IPS-20b (cell line): ENCODE results near the gene CLASP2.
A peak's percentile ranks its signal among the peaks of the same experiment; 100 is the strongest.
"Not testable (repeated sequence)": the region's sequence is repeated elsewhere in the genome, so short reads cannot be mapped to it uniquely, and the experiment has no call there.

ENCODE experiments used
- H3K27ac ChIP-seq: one replicate; pipeline ENCODE4 v1.5.1; 2013; ENCODE audit warnings: low read length
- H3K27me3 ChIP-seq: 2 replicates; pipeline ENCODE4 v1.6.1; 2013; ENCODE audit warnings: mild to moderate bottlenecking, low read length, inconsistent platforms; ENCODE audit not compliant: insufficient read depth
- H3K36me3 ChIP-seq: 2 replicates; pipeline ENCODE4 v1.6.1; 2013; ENCODE audit warnings: low read depth, mild to moderate bottlenecking, inconsistent platforms, low read length, moderate library complexity; ENCODE audit not compliant: insufficient read depth
- H3K4me1 ChIP-seq: 2 replicates; pipeline ENCODE4 v1.6.1; 2013; ENCODE audit warnings: mild to moderate bottlenecking, control low read depth, inconsistent platforms, low read length, moderate library complexity; ENCODE audit not compliant: insufficient read depth
- H3K4me3 ChIP-seq: 2 replicates; pipeline ENCODE4 v1.5.1; 2013; ENCODE audit warnings: mild to moderate bottlenecking, low read length, inconsistent platforms
- H3K9ac ChIP-seq: 2 replicates; pipeline ENCODE4 v1.6.1; 2013; ENCODE audit warnings: low read depth, mild to moderate bottlenecking, inconsistent platforms, low read length, moderate library complexity
- H3K9me3 ChIP-seq: 2 replicates; pipeline ENCODE4 v1.6.1; 2013; ENCODE audit warnings: mild to moderate bottlenecking, low read depth, low read length, inconsistent platforms; ENCODE audit not compliant: insufficient read depth

Gene CLASP2

DNA sequence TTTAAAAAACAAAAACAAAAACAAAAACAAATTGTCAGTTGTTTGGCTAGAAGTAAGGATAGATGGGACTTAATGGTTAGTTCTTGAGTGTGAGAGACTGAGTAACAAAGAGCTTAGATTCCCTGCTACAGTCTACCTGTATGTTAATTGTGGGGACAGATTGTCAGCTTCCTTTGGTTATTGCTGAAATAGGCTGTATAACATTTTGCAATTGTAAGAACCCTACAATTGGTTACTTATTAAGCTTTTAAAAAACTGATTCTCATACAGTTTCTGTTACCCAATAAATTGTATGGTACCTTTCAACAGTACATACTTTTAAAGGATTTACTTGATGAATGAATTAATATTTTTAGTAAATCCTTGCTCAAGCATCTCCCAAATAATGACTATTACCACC lies 35.3 kb downstream of the CLASP2 start:
- no peak overlapping the region for H3K4me3 ChIP-seq
- H3K9ac ChIP-seq: no peak overlapping the region
- H3K4me1 ChIP-seq: no peaks in the 10 kb centered on the region
- H3K9me3 ChIP-seq: peaks cover 5% of the 10 kb centered on the region; the same call in 1 of the 2 replicates
- no peaks in the 10 kb centered on the region for H3K27me3 ChIP-seq
- H3K36me3 ChIP-seq: peaks cover 59% of the 10 kb centered on the region
- H3K27ac ChIP-seq: no peak overlapping the region

DNA sequence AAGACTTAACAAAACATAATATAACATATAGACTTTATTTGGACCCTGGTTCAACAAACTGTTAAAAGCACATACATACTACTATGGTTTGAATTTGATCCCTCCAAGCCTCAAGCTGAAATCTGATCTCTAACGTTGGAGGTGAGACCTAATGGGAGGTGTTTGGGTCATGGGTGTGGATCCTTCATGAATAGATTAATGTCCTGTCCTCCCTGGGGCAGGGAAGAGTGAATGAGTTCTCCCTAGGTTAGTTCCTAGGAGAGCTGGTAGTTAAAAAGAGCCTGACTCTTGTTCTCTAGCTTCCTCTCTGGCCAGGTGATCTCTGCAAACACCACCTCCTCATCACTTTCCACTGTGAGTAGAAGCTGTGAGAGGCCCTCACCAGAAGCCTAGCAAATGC lies 36.4 kb downstream of the CLASP2 start:
- no peaks in the 10 kb centered on the region for H3K27me3 ChIP-seq
- H3K36me3 ChIP-seq: peaks cover 53% of the 10 kb centered on the region
- no peak overlapping the region for H3K4me3 ChIP-seq
- H3K4me1 ChIP-seq: no peaks in the 10 kb centered on the region
- no peak overlapping the region for H3K27ac ChIP-seq
- H3K9me3 ChIP-seq: peaks cover 5% of the 10 kb centered on the region; the same call in 1 of the 2 replicates
- no peak overlapping the region for H3K9ac ChIP-seq

DNA sequence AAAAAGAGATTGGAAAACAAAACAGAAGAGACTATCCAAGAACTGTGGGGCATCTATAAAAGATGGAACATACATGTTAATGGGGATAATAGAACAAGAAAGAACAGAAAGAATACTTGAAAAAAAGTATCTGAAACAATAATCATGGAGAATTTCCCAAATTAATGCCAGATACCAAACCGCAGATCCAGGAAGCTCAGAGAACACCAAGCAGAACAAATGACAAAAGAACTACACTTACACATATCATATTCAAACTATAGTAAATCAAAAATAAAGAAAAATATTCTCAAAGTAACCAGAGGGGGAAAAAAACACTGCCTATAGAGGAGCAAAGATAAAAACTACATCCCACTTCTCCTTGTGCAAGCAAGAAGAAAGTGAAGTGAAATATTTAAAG lies 40.0 kb downstream of the CLASP2 start:
- Histone ChIP-seq H3K4me1 (no peaks in the 10 kb centered on the region), H3K27me3 (no peaks in the 10 kb centered on the region)

DNA sequence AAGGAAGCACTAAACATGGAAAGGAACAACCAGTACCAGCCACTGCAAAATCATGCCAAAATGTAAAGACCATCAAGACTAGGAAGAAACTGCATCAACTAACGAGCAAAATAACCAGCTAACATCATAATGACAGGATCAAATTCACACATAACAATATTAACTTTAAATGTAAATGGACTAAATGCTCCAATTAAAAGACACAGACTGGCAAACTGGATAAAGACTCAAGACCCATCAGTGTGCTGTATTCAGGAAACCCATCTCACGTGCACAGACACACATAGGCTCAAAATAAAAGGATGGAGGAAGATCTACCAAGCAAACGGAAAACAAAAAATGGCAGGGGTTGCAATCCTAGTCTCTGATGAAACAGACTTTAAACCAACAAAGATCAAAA lies 44.6 kb downstream of the CLASP2 start:
- H3K9ac ChIP-seq, H3K4me3 ChIP-seq: not testable (repeated sequence)

More for the DNA sequence above, 40.0 kb downstream of the CLASP2 start:
- H3K9me3 ChIP-seq: peaks cover 5% of the 10 kb centered on the region; the same call in 1 of the 2 replicates
- no peak overlapping the region for H3K4me3 ChIP-seq
- no peak overlapping the region for H3K27ac ChIP-seq
- peaks cover 30% of the 10 kb centered on the region for H3K36me3 ChIP-seq
- no peak overlapping the region for H3K9ac ChIP-seq

DNA sequence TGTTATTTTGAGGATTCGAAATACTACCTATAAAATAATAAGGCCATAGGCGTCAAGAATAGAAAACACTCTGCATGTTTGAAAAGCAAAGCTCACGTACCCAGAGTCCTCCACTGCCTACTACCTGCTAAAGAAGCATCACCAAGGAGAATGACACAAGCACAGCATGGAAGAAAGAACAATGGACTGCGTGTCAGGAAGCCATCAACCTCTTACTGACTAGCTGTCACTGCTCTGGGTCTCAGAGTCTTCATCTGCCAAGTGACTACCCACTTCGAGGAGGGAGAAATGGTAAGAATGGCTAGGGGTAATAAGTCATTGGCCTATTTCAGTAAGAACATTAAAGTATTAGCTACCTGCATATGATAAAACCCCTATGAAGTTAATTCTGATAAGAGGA lies 49.4 kb downstream of the CLASP2 start:
- Histone ChIP-seq H3K36me3 (peaks cover 8% of the 10 kb centered on the region; the same call in 1 of the 2 replicates), H3K4me3 (no peak overlapping the region)

More for the DNA sequence above, 44.6 kb downstream of the CLASP2 start:
- H3K36me3 ChIP-seq: peaks cover 14% of the 10 kb centered on the region; the same call in 1 of the 2 replicates
- not testable (repeated sequence) for H3K27me3 ChIP-seq, H3K9me3 ChIP-seq, H3K4me1 ChIP-seq, H3K27ac ChIP-seq

DNA sequence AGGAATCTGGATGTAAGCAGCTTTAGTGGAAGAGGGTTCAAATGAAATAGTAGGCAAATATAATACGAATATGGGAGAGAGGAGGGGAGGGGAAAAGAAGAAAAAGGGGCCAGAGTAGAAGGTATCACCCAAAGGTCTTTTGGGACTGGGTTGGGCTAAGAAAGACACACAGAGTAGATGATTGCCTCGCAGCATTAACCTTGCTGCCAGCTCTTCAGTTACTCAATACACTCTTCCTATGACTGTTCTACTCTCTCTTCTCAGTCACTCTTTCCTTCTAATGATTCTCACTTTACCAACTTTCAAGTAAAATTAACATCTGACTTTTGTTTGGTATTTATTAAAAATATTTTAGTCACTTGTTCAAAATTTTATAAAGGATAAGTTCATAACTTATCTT lies 52.8 kb downstream of the CLASP2 start:
- Histone ChIP-seq H3K36me3 (no peaks in the 10 kb centered on the region), H3K4me3 (no peak overlapping the region), H3K9me3 (no peaks in the 10 kb centered on the region), H3K27ac (no peak overlapping the region), H3K27me3 (no peaks in the 10 kb centered on the region), H3K4me1 (peaks cover 1% of the 10 kb centered on the region; the same call in 1 of the 2 replicates), H3K9ac (no peak overlapping the region)

More for the DNA sequence above, 49.4 kb downstream of the CLASP2 start:
- Histone ChIP-seq H3K27me3 (no peaks in the 10 kb centered on the region), H3K9me3 (no peaks in the 10 kb centered on the region; the same call in 1 of the 2 replicates), H3K9ac (no peak overlapping the region), H3K27ac (no peak overlapping the region), H3K4me1 (no peaks in the 10 kb centered on the region)

DNA sequence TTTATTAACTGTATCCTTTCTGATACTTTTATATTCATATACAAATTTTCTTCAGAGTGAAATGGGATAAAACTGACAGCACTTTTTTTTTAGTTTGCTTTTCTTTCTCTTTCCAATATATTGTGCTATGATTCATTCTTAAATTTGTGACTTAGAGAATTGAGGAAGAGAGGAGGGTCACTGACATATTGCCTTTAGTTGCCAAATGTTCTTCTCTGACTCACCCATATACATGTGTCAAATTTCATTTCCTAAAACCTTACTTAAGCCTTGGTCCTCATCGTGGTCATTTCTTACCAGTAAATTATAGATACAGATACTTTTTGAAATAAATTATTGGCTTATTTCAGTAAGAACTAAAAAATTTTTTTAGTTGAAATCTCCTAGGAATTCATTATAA lies 53.9 kb downstream of the CLASP2 start:
- Histone ChIP-seq H3K36me3 (no peaks in the 10 kb centered on the region), H3K27me3 (no peaks in the 10 kb centered on the region), H3K4me1 (peaks cover 11% of the 10 kb centered on the region; the same call in 1 of the 2 replicates), H3K27ac (no peak overlapping the region), H3K9me3 (no peaks in the 10 kb centered on the region), H3K9ac (no peak overlapping the region), H3K4me3 (no peak overlapping the region)

DNA sequence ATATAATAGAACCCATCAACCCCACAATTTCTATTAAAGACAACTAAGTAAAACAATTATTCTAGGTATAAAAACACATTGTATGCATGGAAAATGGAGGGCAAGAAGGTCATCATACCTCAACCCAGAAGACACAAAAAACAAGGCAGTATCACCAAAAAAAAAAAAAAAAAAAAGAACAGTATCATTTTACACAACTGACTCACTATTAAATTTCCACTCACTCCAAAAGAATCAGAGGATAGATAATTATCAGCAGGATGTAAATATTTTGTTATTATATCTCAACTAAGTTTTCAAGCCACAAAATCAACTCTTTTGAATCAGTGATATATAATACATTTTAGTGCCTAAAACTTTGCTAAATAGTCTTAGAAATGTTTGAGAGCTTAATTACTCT lies 55.0 kb downstream of the CLASP2 start:
- no peak overlapping the region for H3K27ac ChIP-seq

DNA sequence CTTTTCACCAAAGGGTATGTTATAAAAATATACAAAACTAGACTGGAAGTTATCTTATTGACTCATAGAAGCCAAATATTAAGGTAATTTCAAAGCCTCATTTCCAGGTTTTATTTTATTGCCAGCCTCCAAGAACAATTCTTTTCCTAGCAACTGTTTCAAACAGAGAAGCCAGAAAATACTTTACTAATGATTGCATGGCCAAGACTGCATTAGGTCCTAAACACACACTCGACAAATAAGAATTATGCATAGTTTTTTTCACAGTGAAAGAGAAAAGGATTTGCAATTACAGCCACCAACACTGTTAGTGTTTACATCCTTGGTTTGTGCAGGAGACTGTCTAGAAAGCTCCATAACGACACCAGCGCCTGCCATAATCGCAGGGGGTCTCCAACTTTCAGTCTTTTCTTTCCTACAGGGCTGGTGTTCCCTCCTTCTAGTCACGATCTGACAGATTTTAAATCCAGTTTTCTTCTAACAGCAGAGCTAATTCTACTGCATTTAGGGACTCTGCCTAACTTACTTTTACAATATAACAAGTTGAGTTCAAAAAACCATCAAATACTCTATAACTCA lies 58.1 kb downstream of the CLASP2 start:
- H3K9ac ChIP-seq: peak overlapping the region; percentile 58; the same call in 1 of the 2 replicates
- peak overlapping the region; percentile 69; the same call in 1 of the 2 replicates for H3K4me3 ChIP-seq
- H3K27ac ChIP-seq: no peak overlapping the region
- peaks cover 21% of the 10 kb centered on the region; the same call in 1 of the 2 replicates for H3K4me1 ChIP-seq
- H3K27me3 ChIP-seq: no peaks in the 10 kb centered on the region
- no peaks in the 10 kb centered on the region for H3K36me3 ChIP-seq
- no peaks in the 10 kb centered on the region for H3K9me3 ChIP-seq

More for the DNA sequence above, 55.0 kb downstream of the CLASP2 start:
- Histone ChIP-seq H3K4me3 (no peak overlapping the region), H3K4me1 (peaks cover 15% of the 10 kb centered on the region; the same call in 1 of the 2 replicates), H3K27me3 (no peaks in the 10 kb centered on the region), H3K36me3 (no peaks in the 10 kb centered on the region), H3K9me3 (no peaks in the 10 kb centered on the region), H3K9ac (no peak overlapping the region)

DNA sequence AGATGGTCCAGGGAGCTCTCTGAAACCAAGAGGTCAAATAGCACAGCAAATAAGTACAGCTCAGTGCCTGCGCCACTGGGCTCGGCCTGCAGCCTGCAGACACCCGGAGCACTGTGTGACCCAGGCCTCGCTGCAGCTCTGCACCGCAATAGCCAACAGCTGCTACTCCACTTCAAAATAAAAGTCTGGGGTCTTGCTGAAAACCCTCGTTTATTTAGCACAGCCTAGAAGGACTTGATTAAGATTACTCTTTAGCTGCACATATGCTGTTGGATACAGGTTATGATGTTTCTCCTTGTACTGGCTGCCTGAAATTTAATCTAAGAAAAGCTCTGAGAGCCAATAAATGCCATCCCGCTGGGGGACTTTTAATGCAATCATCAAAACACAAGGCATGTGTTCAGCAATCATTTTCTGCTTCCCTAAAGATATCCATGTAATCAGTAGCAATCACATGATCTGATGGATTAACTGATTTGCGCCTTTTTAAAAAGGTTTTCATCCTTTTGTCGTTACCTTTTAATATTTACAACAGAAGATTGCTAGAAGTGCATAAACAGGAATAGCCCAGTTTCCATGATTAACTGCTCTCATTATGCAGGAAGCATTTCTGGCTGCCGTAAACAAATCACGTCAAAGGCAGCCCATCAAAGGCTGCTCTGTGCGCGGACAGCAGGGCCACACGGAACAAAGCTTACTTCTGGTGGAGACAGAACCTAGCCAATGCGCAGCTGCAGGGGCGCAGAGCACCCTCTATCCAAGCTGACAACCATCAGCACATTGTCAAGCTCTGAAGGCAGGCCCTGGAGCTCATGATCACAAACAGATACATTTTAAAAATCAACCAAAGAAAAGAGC lies 58.8 kb downstream of the CLASP2 start:
- Histone ChIP-seq H3K36me3 (no peaks in the 10 kb centered on the region), H3K9ac (peak overlapping the region; percentile 58; the same call in 1 of the 2 replicates)

DNA sequence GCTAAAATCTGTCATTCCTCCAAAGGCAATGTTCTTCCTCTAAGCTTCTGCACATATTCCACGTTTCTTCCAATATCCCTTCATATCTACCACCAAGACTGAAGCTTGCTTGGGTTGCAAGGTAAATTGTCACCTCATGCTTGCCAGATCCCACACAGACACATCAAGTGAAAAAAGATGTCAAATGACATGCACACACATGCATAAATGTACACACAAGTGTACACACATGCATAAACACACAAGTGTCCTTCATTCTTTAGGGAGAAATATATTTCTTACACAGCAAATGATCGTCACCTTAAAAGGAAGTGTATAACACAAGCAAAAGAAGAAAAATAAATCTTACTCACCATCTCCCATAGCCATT lies 59.4 kb downstream of the CLASP2 start:
- Histone ChIP-seq H3K9me3 (no peaks in the 10 kb centered on the region), H3K4me1 (peaks cover 30% of the 10 kb centered on the region; the same call in 1 of the 2 replicates), H3K27me3 (no peaks in the 10 kb centered on the region), H3K9ac (no peak overlapping the region; the same call in 1 of the 2 replicates), H3K27ac (no peak overlapping the region), H3K36me3 (no peaks in the 10 kb centered on the region), H3K4me3 (peak overlapping the region; percentile 69)

More for the DNA sequence above, 58.8 kb downstream of the CLASP2 start:
- Histone ChIP-seq H3K9me3 (no peaks in the 10 kb centered on the region), H3K27ac (peak overlapping the region; percentile 52), H3K27me3 (no peaks in the 10 kb centered on the region), H3K4me1 (peaks cover 25% of the 10 kb centered on the region; the same call in 1 of the 2 replicates), H3K4me3 (peak overlapping the region; percentile 69)
